Esophagus muscularis mucosa (tissue), 4 donors: Measurements from ENCODE around the gene TAS1R1.
A peak's percentile ranks its signal among the peaks of the same experiment; 100 is the strongest.

Experiments
- CTCF ChIP-seq, 3 experiments: fragments of 200-600 bp in 2 of 3; fragments of 450-650 bp in 1 of 3; sonication (generic) in 2 of 3; IDR thresholded peaks; one replicate each; pipeline ENCODE4 v1.5.1; 2017 to 2019; ENCODE audit warnings: antibody characterized with exemption in 3 of 3, mild to moderate bottlenecking in 2 of 3, moderate library complexity in 1 of 3
- EP300 ChIP-seq: sonication (generic); formaldehyde crosslinking; IDR thresholded peaks from one replicate; pipeline ENCODE4 v1.6.1; 2017; ENCODE audit warnings: antibody characterized with exemption
- POLR2A ChIP-seq: fragments of 450-650 bp; IDR thresholded peaks from one replicate; pipeline ENCODE4 v1.6.1; 2017; ENCODE audit warnings: antibody characterized with exemption, moderate library complexity, mild to moderate bottlenecking, low read depth
- POLR2AphosphoS5 ChIP-seq, 2 donors: sonication (generic); formaldehyde crosslinking; IDR thresholded peaks; one replicate each; pipeline ENCODE4 v1.6.1; 2017; ENCODE audit warnings: antibody characterized with exemption in 2 of 2

- TF ChIP-seq POLR2A (peak; percentile 64), CTCF (IDR thresholded peaks at IDR 0.05) (no peak), POLR2AphosphoS5 (IDR thresholded peaks at IDR 0.05) (peak; percentile 91 to 93), EP300 (no peak)
These were observed 46.2 kb downstream of the TAS1R1 start for GRCh38 chr1:6601049-6601922.
